Thymus (tissue), 11 donors: ENCODE data around the gene CHRNG. TPM values are rescaled to one million over a fixed set of nuclear protein-coding genes. Genes with fewer than 3 reads are reported as not detected.

Experiments
- DNase-seq, 9 donors: peaks; one replicate each; pipeline ENCODE4 v3.0.0-alpha.2; 2013; ENCODE audit warnings: low spot score in 9 of 9, low read depth in 6 of 9, missing footprints in 1 of 9
- H3K27ac ChIP-seq, 2 donors: one replicate each; pipeline ENCODE4 v1.5.1; 2013; ENCODE audit warnings: control low read depth in 1 of 2, low read depth in 1 of 2, low read length in 1 of 2, mild to moderate bottlenecking in 1 of 2, moderate library complexity in 1 of 2
- H3K27me3 ChIP-seq, 2 donors: one replicate each; pipeline ENCODE4 v1.5.1; 2013; ENCODE audit warnings: low read length in 1 of 2; ENCODE audit not compliant: control insufficient read depth in 2 of 2, insufficient read depth in 1 of 2
- H3K36me3 ChIP-seq, 2 donors: one replicate each; pipeline ENCODE4 v1.5.1; 2013; ENCODE audit warnings: low read length in 1 of 2, mild to moderate bottlenecking in 1 of 2, moderate library complexity in 1 of 2; ENCODE audit not compliant: control insufficient read depth in 2 of 2, insufficient read depth in 2 of 2
- H3K4me1 ChIP-seq, 2 donors: one replicate each; pipeline ENCODE4 v1.5.1; 2013; ENCODE audit warnings: low read length in 2 of 2; ENCODE audit not compliant: control insufficient read depth in 2 of 2, insufficient read depth in 2 of 2
- H3K4me3 ChIP-seq, 2 donors: one replicate each; pipeline ENCODE4 v1.5.1; 2013; ENCODE audit warnings: low read length in 2 of 2, control low read depth in 1 of 2, mild to moderate bottlenecking in 1 of 2
- H3K9me3 ChIP-seq, 2 donors: one replicate each; pipeline ENCODE4 v1.5.1; 2013; ENCODE audit warnings: low read length in 1 of 2, mild to moderate bottlenecking in 1 of 2; ENCODE audit not compliant: control insufficient read depth in 2 of 2, insufficient read depth in 1 of 2
- WGBS: extraction: QIAGEN DNeasy Blood & Tissue Kit; methylation state at CpG from one replicate; pipeline ENCODE4 v1.1.7; 2013; 5-methylcytosine and 5-hydroxymethylcytosine counted together
- polyA plus RNA-seq: library from polyadenylated mRNA; stranded (reverse); fragments of 200-250 nt; gene quantifications from one replicate; pipeline ENCODE4 v1.2.3, GENCODE V29; 2013
- total RNA-seq: library from RNA; stranded (reverse); fragments of 120-200 nt; gene quantifications from one replicate; pipeline ENCODE4 v1.2.4, GENCODE V29; 2013
- donor health status: healthy.

CHRNG gene
- total and polyA plus RNA-seq, 2 donors = 0.48 to 0.57 TPM

- no peak overlapping the region for H3K4me3 ChIP-seq
- H3K9me3 ChIP-seq = no peaks in the 10 kb centered on the region
- peaks cover 3 to 4% of the 10 kb centered on the region in 2 donors for H3K36me3 ChIP-seq
- peak in 1 of 9 donors; percentile 9 for DNase-seq
- H3K27me3 ChIP-seq = no peaks in the 10 kb centered on the region
- H3K4me1 ChIP-seq = no peaks in the 10 kb centered on the region
- no peak overlapping the region for H3K27ac ChIP-seq
- WGBS = 95% methylated on average over 18 of the region's 18 CpGs
Measured at GRCh38 chr2:232588680-232589585, 49.4 kb downstream of the CHRNG start.

GRCh38 chr2:232592772-232593395, 53.4 kb downstream of the CHRNG start:
- H3K4me1 ChIP-seq = no peaks in the 10 kb centered on the region
- no peak for DNase-seq
- H3K36me3 ChIP-seq = no peaks in the 10 kb centered on the region
- 97% methylated on average over 3 of the region's 3 CpGs for WGBS
- no peak overlapping the region for H3K4me3 ChIP-seq
- H3K27me3 ChIP-seq = no peaks in the 10 kb centered on the region
- H3K27ac ChIP-seq = no peak overlapping the region
- no peaks in the 10 kb centered on the region for H3K9me3 ChIP-seq

- H3K36me3 ChIP-seq = no peaks in the 10 kb centered on the region
- no peaks in the 10 kb centered on the region for H3K9me3 ChIP-seq
- no peaks in the 10 kb centered on the region for H3K27me3 ChIP-seq
- no peak overlapping the region for H3K27ac ChIP-seq
- 85% methylated on average over 7 of the region's 7 CpGs for WGBS
- no peak overlapping the region for H3K4me3 ChIP-seq
- H3K4me1 ChIP-seq = no peaks in the 10 kb centered on the region
- DNase-seq = no peak
Measured at GRCh38 chr2:232593982-232594381, 54.5 kb downstream of the CHRNG start.

Other genes with a start within 250 kb of the CHRNG start
- 0.09 TPM for gene ALPP, start 160.9 kb upstream of the CHRNG start, total RNA-seq
- gene ALPP, start 160.9 kb upstream of the CHRNG start, polyA plus RNA-seq = 0.32 TPM
- gene ALPG, start 132.8 kb upstream of the CHRNG start, total RNA-seq = 0.24 TPM
- gene ALPG, start 132.8 kb upstream of the CHRNG start, polyA plus RNA-seq = 0.96 TPM
- 0.19 TPM for gene ALPI, start 83.5 kb upstream of the CHRNG start, total RNA-seq
- 0.34 TPM for gene ALPI, start 83.5 kb upstream of the CHRNG start, polyA plus RNA-seq
- gene ECEL1, start 51.9 kb upstream of the CHRNG start, total RNA-seq = 0.28 TPM
- 1.7 TPM for gene ECEL1, start 51.9 kb upstream of the CHRNG start, polyA plus RNA-seq
- gene PRSS56, start 19.3 kb upstream of the CHRNG start, total RNA-seq = 0.19 TPM
- 0.09 TPM for gene PRSS56, start 19.3 kb upstream of the CHRNG start, polyA plus RNA-seq
- gene CHRND, start 13.5 kb upstream of the CHRNG start, total RNA-seq = 0.57 TPM
- gene CHRND, start 13.5 kb upstream of the CHRNG start, polyA plus RNA-seq = 0.43 TPM
- gene TIGD1, start 10.9 kb downstream of the CHRNG start, total RNA-seq = 8.3 TPM
- gene TIGD1, start 10.9 kb downstream of the CHRNG start, polyA plus RNA-seq = 16.2 TPM
- 59.5 TPM for gene EIF4E2, start 11.0 kb downstream of the CHRNG start, total RNA-seq
- 53.0 TPM for gene EIF4E2, start 11.0 kb downstream of the CHRNG start, polyA plus RNA-seq
- gene EFHD1, start 93.9 kb downstream of the CHRNG start, total RNA-seq = 0.33 TPM
- gene EFHD1, start 93.9 kb downstream of the CHRNG start, polyA plus RNA-seq = 14.1 TPM
- gene GIGYF2, start 157.6 kb downstream of the CHRNG start, total RNA-seq = 35.8 TPM
- 19.1 TPM for gene GIGYF2, start 157.6 kb downstream of the CHRNG start, polyA plus RNA-seq
- 0.24 TPM for gene KCNJ13, start 236.9 kb downstream of the CHRNG start, total RNA-seq
- gene KCNJ13, start 236.9 kb downstream of the CHRNG start, polyA plus RNA-seq = 0.18 TPM